ENCODE measurements around the gene NELL2. TPM values are rescaled to one million over a fixed set of nuclear protein-coding genes. Genes with fewer than 3 reads are reported as not detected.

NELL2 gene
- total RNA-seq, 4 donors from 2014 or later, result 0.42 to 5.8 (median 3.3) TPM

- WGBS, result 88% methylated on average over 3 of the region's 3 CpGs
- Histone ChIP-seq H3K9me3 (no peaks in the 10 kb centered on the region), H3K27ac (replicated peaks in 1 of 4) (no peak overlapping the region), H3K4me3 (no peak overlapping the region), H3K27me3 (no peaks in the 10 kb centered on the region), H3K36me3 (no peaks in the 10 kb centered on the region), H3K4me1 (no peaks in the 10 kb centered on the region)
- DNase-seq (ENCODE audit: extremely low spot score), result no peak
- intact Hi-C loops (cut with DNase I), result no loop called here
- TF ChIP-seq POLR2A (IDR thresholded peaks at IDR 0.05; ENCODE audit: low read depth) (no peak), POLR2AphosphoS5 (IDR thresholded peaks at IDR 0.05) (no peak), EP300 (IDR thresholded peaks at IDR 0.05) (no peak)
- TF ChIP-seq, protein P1, sequence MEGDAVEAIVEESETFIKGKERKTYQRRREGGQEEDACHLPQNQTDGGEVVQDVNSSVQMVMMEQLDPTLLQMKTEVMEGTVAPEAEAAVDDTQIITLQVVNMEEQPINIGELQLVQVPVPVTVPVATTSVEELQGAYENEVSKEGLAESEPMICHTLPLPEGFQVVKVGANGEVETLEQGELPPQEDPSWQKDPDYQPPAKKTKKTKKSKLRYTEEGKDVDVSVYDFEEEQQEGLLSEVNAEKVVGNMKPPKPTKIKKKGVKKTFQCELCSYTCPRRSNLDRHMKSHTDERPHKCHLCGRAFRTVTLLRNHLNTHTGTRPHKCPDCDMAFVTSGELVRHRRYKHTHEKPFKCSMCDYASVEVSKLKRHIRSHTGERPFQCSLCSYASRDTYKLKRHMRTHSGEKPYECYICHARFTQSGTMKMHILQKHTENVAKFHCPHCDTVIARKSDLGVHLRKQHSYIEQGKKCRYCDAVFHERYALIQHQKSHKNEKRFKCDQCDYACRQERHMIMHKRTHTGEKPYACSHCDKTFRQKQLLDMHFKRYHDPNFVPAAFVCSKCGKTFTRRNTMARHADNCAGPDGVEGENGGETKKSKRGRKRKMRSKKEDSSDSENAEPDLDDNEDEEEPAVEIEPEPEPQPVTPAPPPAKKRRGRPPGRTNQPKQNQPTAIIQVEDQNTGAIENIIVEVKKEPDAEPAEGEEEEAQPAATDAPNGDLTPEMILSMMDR (IDR thresholded peaks at IDR 0.05), result no peak
Measured at GRCh38 chr12:44544018-44544417, 332.1 kb downstream of the NELL2 start.

GRCh38 chr12:44542716-44543115 lies 333.4 kb downstream of the NELL2 start:
- WGBS, result 64% methylated on average over 1 of the region's 1 CpG
- Histone ChIP-seq H3K27me3 (no peaks in the 10 kb centered on the region), H3K4me3 (no peak overlapping the region), H3K9me3 (no peaks in the 10 kb centered on the region), H3K4me1 (no peaks in the 10 kb centered on the region), H3K36me3 (no peaks in the 10 kb centered on the region), H3K27ac (replicated peaks in 1 of 4) (no peak overlapping the region)
- DNase-seq (ENCODE audit: extremely low spot score), result no peak
- TF ChIP-seq EP300 (IDR thresholded peaks at IDR 0.05) (no peak), POLR2A (IDR thresholded peaks at IDR 0.05; ENCODE audit: low read depth) (no peak), POLR2AphosphoS5 (IDR thresholded peaks at IDR 0.05) (no peak)
- TF ChIP-seq, protein P1 (IDR thresholded peaks at IDR 0.05), result no peak
- intact Hi-C loops (cut with DNase I), result no loop called here

- H3K27ac ChIP-seq (replicated peaks in 1 of 4), result no peak overlapping the region
- intact Hi-C loops (cut with DNase I), result no loop called here
- no peaks in the 10 kb centered on the region for H3K27me3 ChIP-seq
- DNase-seq (ENCODE audit: extremely low spot score), result no peak
- H3K4me3 ChIP-seq, result no peak overlapping the region
- TF ChIP-seq, protein P1 (IDR thresholded peaks at IDR 0.05), result no peak
- TF ChIP-seq POLR2AphosphoS5 (IDR thresholded peaks at IDR 0.05), result no peak
- no peak for TF ChIP-seq EP300 (IDR thresholded peaks at IDR 0.05)
- H3K36me3 ChIP-seq, result no peaks in the 10 kb centered on the region
- no peaks in the 10 kb centered on the region for H3K4me1 ChIP-seq
- H3K9me3 ChIP-seq, result no peaks in the 10 kb centered on the region
Measured at GRCh38 chr12:44537354-44537753, 338.8 kb downstream of the NELL2 start.

DNA sequence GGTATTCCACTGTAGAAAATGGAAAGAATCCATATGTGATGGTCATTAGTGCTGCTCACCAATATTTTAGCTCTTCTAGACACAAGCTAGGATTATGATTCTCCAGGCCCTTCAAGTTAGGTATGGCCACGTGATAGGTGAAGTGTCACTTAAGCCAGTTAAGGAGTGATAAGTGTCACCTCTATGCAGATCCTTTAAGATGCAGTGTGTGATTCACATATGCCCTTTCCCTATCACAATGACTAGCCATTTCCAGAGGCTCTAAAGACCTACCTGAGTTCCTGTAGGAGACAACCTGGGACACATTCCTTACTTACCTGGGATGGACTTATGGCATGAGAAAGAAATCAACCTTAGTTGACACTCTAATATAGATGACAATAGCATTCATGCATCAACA lies 343.2 kb downstream of the NELL2 start:
- 78% methylated on average over 1 of the region's 1 CpG for WGBS
- H3K9me3 ChIP-seq, result no peaks in the 10 kb centered on the region
- H3K4me1 ChIP-seq, result no peaks in the 10 kb centered on the region
- H3K27ac ChIP-seq (replicated peaks in 1 of 4), result no peak overlapping the region
- no peaks in the 10 kb centered on the region for H3K27me3 ChIP-seq
- H3K36me3 ChIP-seq, result no peaks in the 10 kb centered on the region
- intact Hi-C loops (cut with DNase I), result no loop called here
- no peak overlapping the region for H3K4me3 ChIP-seq
- no peak for DNase-seq (ENCODE audit: extremely low spot score)
- TF ChIP-seq POLR2AphosphoS5 (IDR thresholded peaks at IDR 0.05) (no peak), POLR2A (IDR thresholded peaks at IDR 0.05; ENCODE audit: low read depth) (no peak), EP300 (IDR thresholded peaks at IDR 0.05) (no peak)
- TF ChIP-seq, protein P1 (IDR thresholded peaks at IDR 0.05), result no peak

GRCh38 chr12:44531320-44531971 lies 344.7 kb downstream of the NELL2 start:
- no peaks in the 10 kb centered on the region for H3K36me3 ChIP-seq
- no peaks in the 10 kb centered on the region for H3K27me3 ChIP-seq
- intact Hi-C loops (cut with DNase I), result no loop called here
- H3K4me1 ChIP-seq, result no peaks in the 10 kb centered on the region
- TF ChIP-seq POLR2AphosphoS5 (IDR thresholded peaks at IDR 0.05), result no peak
- H3K4me3 ChIP-seq, result no peak overlapping the region
- no peak overlapping the region for H3K27ac ChIP-seq (replicated peaks in 1 of 4)
- DNase-seq (ENCODE audit: extremely low spot score), result no peak
- no peaks in the 10 kb centered on the region for H3K9me3 ChIP-seq
- WGBS, result 63% methylated on average over 2 of the region's 2 CpGs

Data from esophagus muscularis mucosa (tissue), 4 donors.